Natural killer cell (primary cell): ENCODE results near the gene RNF167. TPM values are rescaled to one million over a fixed set of nuclear protein-coding genes. Genes with fewer than 3 reads are reported as not detected.
A peak's percentile ranks its signal among the peaks of the same experiment; 100 is the strongest.

Experiments
- ATAC-seq, 3 donors: fragments of 150-1000 bp in 2 of 3; fragments of 200-7000 bp in 1 of 3; cut with Tn5 transposase; 1 replicate in 1 of 3; 2 replicates in 2 of 3; pipeline ENCODE4 v1.10.0; 2021; ENCODE audit warnings: mild to moderate bottlenecking in 2 of 3, moderate library complexity in 2 of 3
- DNase-seq, 2 donors: peaks; one replicate each; pipeline versions ENCODE4 v3.0.0 to v3.0.0-alpha.2; 2013 to 2021; ENCODE audit warnings: mixed read lengths in 1 of 2
- H3K27ac ChIP-seq: one replicate; pipeline ENCODE4 v1.5.1; 2013; ENCODE audit warnings: mild to moderate bottlenecking, low read length
- H3K27me3 ChIP-seq: one replicate; pipeline ENCODE4 v1.6.1; 2013; ENCODE audit warnings: low read length; ENCODE audit not compliant: control insufficient read depth, insufficient read depth
- H3K36me3 ChIP-seq: one replicate; pipeline ENCODE4 v1.6.1; 2013; ENCODE audit warnings: low read length; ENCODE audit not compliant: control insufficient read depth, insufficient read depth
- H3K4me1 ChIP-seq: one replicate; pipeline ENCODE4 v1.6.1; 2013; ENCODE audit warnings: low read length; ENCODE audit not compliant: control insufficient read depth, insufficient read depth
- H3K4me3 ChIP-seq: one replicate; pipeline ENCODE4 v1.5.1; 2013; ENCODE audit warnings: low read length
- H3K9me3 ChIP-seq: one replicate; pipeline ENCODE4 v1.6.1; 2013; ENCODE audit warnings: low read length; ENCODE audit not compliant: control insufficient read depth, insufficient read depth
- H3K27ac Mint-ChIP-seq, 2 donors: one replicate each; pipeline ENCODE4 v1.8.0; 2022; ENCODE audit warnings: mild to moderate bottlenecking in 2 of 2, mixed read lengths in 2 of 2, moderate library complexity in 1 of 2
- H3K27me3 Mint-ChIP-seq, 2 donors: one replicate each; pipeline ENCODE4 v1.8.0; 2022; ENCODE audit warnings: low read depth in 2 of 2, mixed read lengths in 2 of 2
- H3K36me3 Mint-ChIP-seq: one replicate; pipeline ENCODE4 v1.8.0; 2022; ENCODE audit warnings: mixed read lengths
- H3K4me1 Mint-ChIP-seq, 2 donors: one replicate each; pipeline ENCODE4 v1.8.0; 2022; ENCODE audit warnings: mixed read lengths in 2 of 2
- H3K4me3 Mint-ChIP-seq: one replicate; pipeline ENCODE4 v1.8.0; 2022; ENCODE audit warnings: mild to moderate bottlenecking, moderate library complexity, mixed read lengths
- H3K9me3 Mint-ChIP-seq, 2 donors: one replicate each; pipeline ENCODE4 v1.8.0; 2022; ENCODE audit warnings: mixed read lengths in 2 of 2
- WGBS: methylation state at CpG from one replicate; pipeline ENCODE4 v1.1.7; 2013; ENCODE audit warnings: missing lambda C conversion rate; ENCODE audit not compliant: insufficient coverage; 5-methylcytosine and 5-hydroxymethylcytosine counted together
- intact Hi-C: fragments of 100-400 bp; cut with micrococcal nuclease; formaldehyde crosslinking; loops from one replicate; pipeline ENCODE4 v1.14.2; 2022
- total RNA-seq, 4 donors: library from RNA; stranded (reverse); fragments of 120-200 nt in 1 of 4; gene quantifications; one replicate each; pipeline versions ENCODE4 v1.2.3 to v1.2.4, GENCODE V29; 2013 to 2022
- TF ChIP-seq, protein P1 (sequence below): fragments of 200-600 bp; IDR thresholded peaks from one replicate; pipeline ENCODE4 v1.8.0; 2022; ENCODE audit warnings: antibody characterized with exemption

The RNF167 gene
- total RNA-seq, 3 donors from 2014 or later (not counting 1 experiment from before 2014, with no cell fraction given) = 149 to 189 (median 177) TPM

DNA sequence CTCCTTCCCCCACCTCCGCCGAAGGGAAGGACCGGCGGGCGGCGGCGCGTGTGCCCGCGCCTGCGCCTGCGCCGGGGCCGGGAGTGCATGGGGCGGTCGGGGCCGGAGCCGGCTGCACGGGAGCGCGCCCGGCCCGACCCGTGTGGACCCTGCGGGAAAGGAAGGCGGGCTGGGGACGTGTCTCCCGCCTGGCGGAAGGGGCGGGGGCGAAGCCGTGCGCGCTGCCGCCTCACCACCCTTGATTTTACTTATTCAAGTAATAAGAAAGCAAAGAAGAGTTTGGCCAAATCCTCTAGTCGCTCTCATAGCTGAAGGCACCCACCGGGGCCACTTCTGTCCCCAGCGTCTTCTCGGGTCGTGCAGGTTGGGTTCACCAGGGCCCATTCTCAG, 8.9 kb downstream of the RNF167 start:
- Histone ChIP-seq H3K27me3 (no peaks in the 10 kb centered on the region), H3K9me3 (no peaks in the 10 kb centered on the region), H3K27ac (peak overlapping the region; percentile 97), H3K36me3 (peaks cover 34% of the 10 kb centered on the region), H3K4me1 (peaks cover 45% of the 10 kb centered on the region), H3K4me3 (peak overlapping the region; percentile 99)
- TF ChIP-seq, protein P1, sequence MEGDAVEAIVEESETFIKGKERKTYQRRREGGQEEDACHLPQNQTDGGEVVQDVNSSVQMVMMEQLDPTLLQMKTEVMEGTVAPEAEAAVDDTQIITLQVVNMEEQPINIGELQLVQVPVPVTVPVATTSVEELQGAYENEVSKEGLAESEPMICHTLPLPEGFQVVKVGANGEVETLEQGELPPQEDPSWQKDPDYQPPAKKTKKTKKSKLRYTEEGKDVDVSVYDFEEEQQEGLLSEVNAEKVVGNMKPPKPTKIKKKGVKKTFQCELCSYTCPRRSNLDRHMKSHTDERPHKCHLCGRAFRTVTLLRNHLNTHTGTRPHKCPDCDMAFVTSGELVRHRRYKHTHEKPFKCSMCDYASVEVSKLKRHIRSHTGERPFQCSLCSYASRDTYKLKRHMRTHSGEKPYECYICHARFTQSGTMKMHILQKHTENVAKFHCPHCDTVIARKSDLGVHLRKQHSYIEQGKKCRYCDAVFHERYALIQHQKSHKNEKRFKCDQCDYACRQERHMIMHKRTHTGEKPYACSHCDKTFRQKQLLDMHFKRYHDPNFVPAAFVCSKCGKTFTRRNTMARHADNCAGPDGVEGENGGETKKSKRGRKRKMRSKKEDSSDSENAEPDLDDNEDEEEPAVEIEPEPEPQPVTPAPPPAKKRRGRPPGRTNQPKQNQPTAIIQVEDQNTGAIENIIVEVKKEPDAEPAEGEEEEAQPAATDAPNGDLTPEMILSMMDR = no peak
- H3K9me3 Mint-ChIP-seq = no peaks in the 10 kb centered on the region
- WGBS = under 1% methylated on average over 40 of the region's 40 CpGs
- peak overlapping the region; percentile 91 for H3K4me3 Mint-ChIP-seq
- H3K36me3 Mint-ChIP-seq = peaks cover 14% of the 10 kb centered on the region
- DNase-seq (peak; percentile 72 to 87), ATAC-seq (peak; percentile 30 to 69 (median 58))
- peaks cover 45 to 52% of the 10 kb centered on the region in 2 donors for H3K4me1 Mint-ChIP-seq
- intact Hi-C loops = loop anchor here (1.0 to 5.0 kb wide), 3 partner anchors 9 to 468 kb away; partner anchors contain the start of genes NUP88, RNF167, SLC25A11 and SPAG7
- H3K27ac Mint-ChIP-seq = peak overlapping the region; percentile 87 to 93
- H3K27me3 Mint-ChIP-seq = peaks cover 0 to 2% of the 10 kb centered on the region in 2 donors

DNA sequence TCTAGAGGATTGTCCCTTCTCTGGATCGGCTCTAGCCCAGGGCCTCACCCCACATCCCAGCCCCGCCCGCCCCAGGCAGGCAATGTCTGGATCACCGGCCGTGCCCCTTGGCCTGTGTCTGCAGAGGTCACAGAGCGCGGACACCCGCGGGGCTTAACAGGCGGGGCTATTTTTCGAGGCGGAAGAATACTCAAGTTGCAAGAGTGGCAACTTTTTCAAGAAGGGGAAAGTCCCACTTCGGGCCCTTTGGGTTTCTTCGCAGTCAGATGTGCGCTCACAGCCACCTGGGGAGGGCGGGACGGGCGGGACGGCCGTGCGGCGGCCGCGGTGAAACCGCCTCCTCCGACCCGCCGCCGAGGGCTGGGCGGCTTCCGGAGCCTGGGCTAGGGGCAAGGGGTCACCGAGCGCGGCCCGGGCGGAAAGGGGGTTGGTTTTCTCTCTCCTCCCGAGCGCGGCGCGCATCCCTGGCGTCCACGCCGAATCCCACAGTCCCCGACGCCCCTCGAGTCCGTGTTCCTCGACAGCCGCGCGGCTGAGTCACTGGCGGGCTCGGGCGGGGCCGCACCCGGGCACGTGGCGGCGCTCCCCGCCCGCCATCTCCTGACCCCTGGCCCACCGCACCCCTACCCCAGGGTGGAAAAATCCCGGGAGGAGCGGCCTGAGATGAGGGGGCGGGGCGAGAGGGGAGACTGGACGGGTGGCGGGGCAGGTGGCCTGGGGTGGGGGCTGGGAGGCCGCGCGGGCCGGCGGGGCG, 9.4 kb downstream of the RNF167 start:
- H3K36me3 ChIP-seq = peaks cover 29% of the 10 kb centered on the region
- Mint-ChIP-seq H3K4me3 (peak overlapping the region; percentile 74), H3K4me1 (peaks cover 39 to 46% of the 10 kb centered on the region in 2 donors), H3K27ac (peak overlapping the region; percentile 87 to 93), H3K27me3 (peaks cover 0 to 2% of the 10 kb centered on the region in 2 donors), H3K9me3 (no peaks in the 10 kb centered on the region), H3K36me3 (peaks cover 14% of the 10 kb centered on the region)
- no peaks in the 10 kb centered on the region for H3K9me3 ChIP-seq
- peaks cover 39% of the 10 kb centered on the region for H3K4me1 ChIP-seq
- no peaks in the 10 kb centered on the region for H3K27me3 ChIP-seq
- intact Hi-C loops = loop anchor here (5.0 kb wide), 1 partner anchor 468 kb away; the partner anchor contains the start of gene NUP88
- DNase-seq (peak; percentile 79 to 93), ATAC-seq (peak; percentile 31 to 68 (median 56))
- TF ChIP-seq, protein P1 = no peak
- under 1% methylated on average over 67 of the region's 75 CpGs for WGBS
- H3K27ac ChIP-seq = peak overlapping the region; percentile 97
- peak overlapping the region; percentile 99 for H3K4me3 ChIP-seq

DNA sequence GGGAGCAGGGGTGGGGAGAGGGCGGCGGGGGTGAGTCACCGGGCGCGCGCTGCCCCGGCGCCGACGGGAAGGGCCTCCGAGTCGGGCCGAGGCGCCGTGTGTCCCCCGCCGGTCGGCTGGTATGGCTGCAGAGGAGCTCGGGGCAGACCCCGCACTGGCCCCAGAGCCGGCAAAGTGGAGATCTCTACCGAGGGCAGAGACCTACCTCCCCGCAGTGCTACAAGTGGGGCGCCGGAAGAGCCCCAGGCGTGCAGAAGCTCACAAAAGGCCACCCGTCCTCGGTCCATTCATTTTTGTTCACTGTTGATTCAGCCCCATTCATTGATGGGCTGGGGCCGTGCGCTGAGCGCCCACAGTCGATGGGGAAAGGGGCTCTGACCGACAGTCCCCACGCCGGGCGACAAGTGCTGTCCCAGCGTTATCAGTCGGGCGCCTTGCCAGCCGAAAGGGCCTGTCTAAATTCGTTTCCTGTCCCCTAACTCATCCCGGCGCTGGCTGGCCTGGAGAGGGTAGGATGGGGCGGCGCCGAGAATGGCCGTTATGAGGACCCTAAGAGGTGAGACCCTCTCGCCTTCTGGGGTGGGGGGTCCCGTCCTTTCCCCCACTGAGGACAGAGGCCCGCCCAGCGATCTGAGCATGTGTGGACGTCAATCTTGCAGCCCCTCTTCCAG, 10.1 kb downstream of the RNF167 start:
- H3K9me3 ChIP-seq = no peaks in the 10 kb centered on the region
- no peaks in the 10 kb centered on the region for H3K27me3 ChIP-seq
- H3K27ac ChIP-seq = peak overlapping the region; percentile 97
- Mint-ChIP-seq H3K27ac (peak overlapping the region; percentile 87 to 93), H3K36me3 (peaks cover 12% of the 10 kb centered on the region), H3K4me3 (peak overlapping the region; percentile 87), H3K4me1 (peaks cover 32 to 39% of the 10 kb centered on the region in 2 donors), H3K27me3 (peaks cover 0 to 2% of the 10 kb centered on the region in 2 donors), H3K9me3 (no peaks in the 10 kb centered on the region)
- DNase-seq (no peak), ATAC-seq (peak; percentile 13 to 21 (median 17))
- 6% methylated on average over 52 of the region's 52 CpGs for WGBS
- H3K36me3 ChIP-seq = peaks cover 22% of the 10 kb centered on the region
- peaks cover 32% of the 10 kb centered on the region for H3K4me1 ChIP-seq
- peak overlapping the region; percentile 56 for H3K4me3 ChIP-seq
- TF ChIP-seq, protein P1 = no peak
- intact Hi-C loops = no loop called here
